ENCODE results near the gene SAMD11. TPM values are rescaled to one million over a fixed set of nuclear protein-coding genes. Genes with fewer than 3 reads are reported as not detected.

Gene SAMD11
- polyA plus RNA-seq, 2 of the 4 experiments (the other 2 are of a cell fraction) = 22.4 to 52.8 TPM

- 88% methylated on average over 9 of the region's 13 CpGs for WGBS (ENCODE audit: missing lambda C conversion rate)
- POLR2A ChIA-PET = no interaction called here
- DNase-seq (ENCODE audit: low read depth in 1 of 2, low spot score in 1 of 2) (no peak), FAIRE-seq (no peak), ATAC-seq (peak in 1 of 2 experiments; percentile 22; a peak in 3 of 6 replicates)
- H3K4me3 ChIP-seq = no peak overlapping the region
- TF ChIP-seq PBX3 (IDR thresholded peaks at IDR 0.05) = no peak
- TF ChIP-seq PHF8 (IDR thresholded peaks at IDR 0.05; ENCODE audit: borderline replicate concordance, low read depth) = no peak
- no peak for TF ChIP-seq NFE2L2 (conservative IDR thresholded peaks at IDR 0.05; ENCODE audit: low read length)
- TF ChIP-seq RNF2 (IDR thresholded peaks at IDR 0.05; ENCODE audit: borderline replicate concordance, low read depth) = no peak
- TF ChIP-seq ESRRA (IDR thresholded peaks at IDR 0.05; ENCODE audit: borderline replicate concordance, low read length) = no peak
- TF ChIP-seq CBX8 (IDR thresholded peaks at IDR 0.05) = no peak
- no peak for TF ChIP-seq CBX2 (IDR thresholded peaks at IDR 0.05; ENCODE audit: borderline replicate concordance, low read depth)
- no peak for TF ChIP-seq RCOR1 (IDR thresholded peaks at IDR 0.05; ENCODE audit: low read depth, low read length)
- no peak for TF ChIP-seq BCL3 (IDR thresholded peaks at IDR 0.05)
- no peak for TF ChIP-seq CHD4 (IDR thresholded peaks at IDR 0.05; ENCODE audit: borderline replicate concordance)
- no peak for TF ChIP-seq MYC (IDR thresholded peaks at IDR 0.05; ENCODE audit: borderline replicate concordance, low read length)
- no peak for TF ChIP-seq POLR2AphosphoS2 (conservative IDR thresholded peaks at IDR 0.05; ENCODE audit: low read length)
- no peak for TF ChIP-seq ZSCAN20 (CRISPR knock-in tag; IDR thresholded peaks at IDR 0.05)
- no peak for TF ChIP-seq HOXB5 (CRISPR knock-in tag; IDR thresholded peaks at IDR 0.05)
- TF ChIP-seq CTCF (IDR thresholded peaks at IDR 0.05) = no peak
- TF ChIP-seq GATA3 (IDR thresholded peaks at IDR 0.05; ENCODE audit: borderline replicate concordance) = no peak
- no peak for TF ChIP-seq HMGXB4 (CRISPR knock-in tag; IDR thresholded peaks at IDR 0.05; ENCODE audit: borderline replicate concordance)
- no peak for TF ChIP-seq TP53 (CRISPR knock-in tag; IDR thresholded peaks at IDR 0.05)
- no peak for TF ChIP-seq KDM1A (IDR thresholded peaks at IDR 0.05; ENCODE audit: low read depth)
- CTCF ChIA-PET = interaction anchor here (0.7 to 5.0 kb wide), 14 partner anchors 13 to 394 kb away, joined by 3 to 53 read pairs (median 4); no protein-coding TSS in a partner anchor
- no peaks in the 10 kb centered on the region for H3K9me3 ChIP-seq
- peak overlapping the region; percentile 93 for H3K27ac ChIP-seq
- peaks cover 49% of the 10 kb centered on the region for H3K4me1 ChIP-seq
- H3K4me2 ChIP-seq = peak overlapping the region; percentile 95
These were observed 17.7 kb upstream of the SAMD11 start for GRCh38 chr1:905811-906599.
